Suppressor macrophage treated with lipopolysaccharide for 1 hour (primary cell): Measurements from ENCODE around the gene MMP15.

Source experiments
- DNase-seq, 3 donors: peaks; one replicate each; pipeline ENCODE4 v3.0.0-alpha.2; 2020 to 2022

The MMP15 gene

GRCh38 chr16:57996406-57997175 lies 29.0 kb upstream of the MMP15 start:
- peak in 1 of 3 donors; percentile 16 for DNase-seq

GRCh38 chr16:57997176-57997527 lies 28.4 kb upstream of the MMP15 start:
- DNase-seq: peak in 1 of 3 donors; percentile 17

DNA sequence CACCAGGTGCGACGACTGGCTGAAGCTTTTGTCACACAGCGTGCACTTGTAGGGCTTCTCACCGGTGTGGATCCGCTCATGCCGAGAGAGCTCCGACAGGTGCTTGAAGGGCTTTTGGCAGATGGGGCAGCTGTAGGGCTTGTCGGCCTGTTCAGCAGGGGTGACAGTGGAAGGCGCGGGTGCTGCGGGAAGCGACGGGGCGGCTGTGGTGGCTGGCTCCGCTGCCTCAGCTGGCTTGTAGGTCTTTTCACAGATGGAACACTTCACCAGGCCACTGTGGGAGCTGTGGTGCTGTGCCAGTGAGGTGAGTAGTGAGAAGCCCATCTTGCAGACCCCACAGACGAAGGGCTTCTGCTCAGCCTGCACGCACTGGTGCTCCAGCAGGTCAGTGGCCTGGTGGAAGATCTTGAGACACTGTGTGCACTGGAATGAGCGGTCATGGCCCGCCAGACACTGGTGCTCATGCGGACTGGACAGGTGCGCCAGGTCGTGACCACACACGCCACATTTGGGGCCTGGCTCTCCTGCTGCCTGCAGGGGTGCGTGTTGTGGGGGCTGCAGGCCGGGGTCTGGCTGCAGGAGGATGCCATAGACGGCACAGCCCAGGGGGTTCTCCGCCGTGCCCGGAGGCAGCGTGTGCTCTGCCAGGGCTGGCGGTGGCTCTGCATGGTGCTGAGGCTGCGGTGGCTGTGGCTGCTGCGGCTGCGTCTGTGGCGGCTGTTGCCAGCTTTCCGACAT lies 27.9 kb upstream of the MMP15 start:
- no peak for DNase-seq

DNA sequence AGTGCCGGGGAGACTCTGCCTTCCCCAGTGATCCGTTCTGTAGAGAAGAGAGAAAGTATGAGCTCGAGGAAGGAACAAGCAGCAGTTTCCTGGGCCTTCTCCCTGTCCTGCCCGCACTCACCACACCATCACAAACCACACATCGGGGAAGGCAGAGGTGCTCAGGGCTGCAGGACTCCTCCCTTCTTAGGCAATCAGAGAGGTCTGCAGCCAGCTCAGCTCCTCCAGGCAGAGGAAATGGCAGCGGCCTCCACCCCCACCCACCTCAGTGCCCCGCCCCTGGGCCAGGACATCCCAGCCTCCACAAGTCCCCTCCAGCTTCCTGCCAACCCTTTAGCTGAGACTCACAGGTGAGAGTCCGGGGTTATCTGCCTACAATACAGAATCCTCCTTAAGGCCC lies 27.1 kb upstream of the MMP15 start:
- DNase-seq: peak in 2 of 3 donors; percentile 41 to 42

DNA sequence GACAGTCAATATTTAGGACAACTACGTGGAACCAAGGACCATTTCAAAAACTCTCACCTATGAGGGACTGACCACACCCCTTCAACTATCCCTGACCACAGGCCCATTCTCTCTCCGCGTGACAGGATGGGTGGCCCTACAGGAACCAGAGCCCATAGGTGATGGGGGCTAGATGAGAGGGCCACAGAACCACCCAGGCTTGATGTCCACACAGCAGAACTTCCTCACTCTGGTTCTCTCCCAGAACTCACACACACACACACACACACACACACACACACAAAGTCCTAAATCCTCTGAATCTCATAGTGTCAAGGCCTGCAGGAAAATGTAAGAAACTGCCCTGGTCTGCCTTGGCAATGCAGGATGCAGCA lies 26.6 kb upstream of the MMP15 start:
- peak in 1 of 3 donors; percentile 14 for DNase-seq

DNA sequence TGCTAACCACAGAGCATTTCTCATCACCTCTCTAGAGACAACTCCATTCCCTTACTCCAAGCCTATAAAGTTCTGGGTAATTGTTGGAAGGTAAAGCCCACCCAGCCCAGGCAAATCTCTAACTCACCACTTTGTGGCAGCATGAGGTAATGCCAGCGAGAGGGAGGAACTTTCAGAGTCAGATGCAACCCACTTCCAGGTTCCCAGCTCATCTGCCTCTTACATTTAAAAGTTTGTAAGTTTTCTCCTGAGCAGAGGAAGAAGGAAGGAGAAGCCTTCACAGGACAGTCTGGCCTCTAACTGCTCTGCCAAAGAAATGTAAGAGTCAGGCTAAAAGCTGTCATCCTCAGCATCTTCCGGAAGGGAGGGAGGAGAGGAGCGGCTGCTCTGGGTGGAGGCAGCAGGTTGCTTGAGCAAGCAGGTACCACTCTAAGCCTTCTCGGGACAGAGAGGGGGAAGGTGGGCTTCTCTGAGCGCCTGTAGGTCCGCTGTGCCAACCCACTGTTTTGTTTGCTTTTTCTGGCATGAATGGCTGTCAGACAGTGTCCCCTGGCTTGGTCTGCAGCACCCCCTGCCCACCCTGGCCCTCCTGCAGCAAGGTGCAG lies 26.1 kb upstream of the MMP15 start:
- peak; percentile 42 to 54 (median 50) for DNase-seq

- peak in 2 of 3 donors; percentile 39 to 65 for DNase-seq
Measured at GRCh38 chr16:57999971-58000705, 25.4 kb upstream of the MMP15 start, which contains the start of gene ZNF319. ZNF319 (minus strand) TSS chr16:58000672; CDS start chr16:57998265, 2,407 bp downstream.

DNA sequence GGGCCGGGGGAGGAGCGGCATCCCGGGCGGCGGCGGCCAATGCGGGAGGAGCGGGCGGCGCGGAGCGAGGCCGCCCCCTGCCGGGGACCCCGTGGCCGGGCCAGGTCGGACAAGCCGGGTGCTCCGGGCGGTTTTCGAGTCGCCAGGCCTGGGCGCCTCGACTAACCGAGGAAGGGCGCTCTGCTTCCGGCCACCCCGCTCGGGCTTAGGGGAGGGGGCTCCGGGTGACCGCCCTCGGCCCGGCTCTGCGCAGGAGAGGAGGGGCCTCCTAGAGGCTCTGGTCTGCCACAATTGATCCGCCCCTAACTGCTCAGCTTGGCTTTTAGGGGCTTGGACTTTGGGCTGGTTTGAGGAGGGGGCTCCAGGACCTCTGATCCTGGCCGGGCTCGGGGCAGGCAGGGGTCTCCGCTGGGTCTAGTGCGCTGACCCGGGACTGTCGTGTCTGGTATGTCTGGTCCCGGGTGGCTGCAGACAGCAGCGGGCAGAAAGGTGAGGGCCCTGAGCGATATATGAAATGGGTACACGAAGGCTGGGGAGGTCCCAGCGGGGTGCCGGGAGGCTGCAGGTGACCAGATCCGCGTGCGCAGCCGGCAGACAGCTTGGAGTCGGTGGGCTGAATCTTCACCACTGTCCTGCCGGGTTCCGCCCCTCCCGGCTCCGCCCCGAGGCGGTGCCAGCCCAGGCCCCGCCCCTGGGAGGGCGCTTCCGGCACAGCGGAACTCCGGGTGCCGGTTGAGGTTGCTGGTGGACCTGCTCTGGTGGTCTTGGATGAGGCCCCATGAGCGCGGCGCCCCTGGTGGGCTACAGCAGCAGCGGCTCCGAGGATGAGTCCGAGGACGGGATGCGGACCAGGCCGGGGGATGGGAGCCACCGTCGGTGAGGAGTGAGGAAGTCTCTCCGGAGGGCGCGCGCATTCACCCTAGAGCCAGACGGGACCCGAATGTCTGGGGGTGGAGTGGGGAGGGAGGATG lies 24.6 kb upstream of the MMP15 start, which contains the start of gene USB1:
Gene USB1, plus strand, starts transcription at position 702 of the 971 bp plus-strand sequence. Its CDS starts 77 bp downstream, at position 779.
- DNase-seq: peak; percentile 85 to 96 (median 92)

DNA sequence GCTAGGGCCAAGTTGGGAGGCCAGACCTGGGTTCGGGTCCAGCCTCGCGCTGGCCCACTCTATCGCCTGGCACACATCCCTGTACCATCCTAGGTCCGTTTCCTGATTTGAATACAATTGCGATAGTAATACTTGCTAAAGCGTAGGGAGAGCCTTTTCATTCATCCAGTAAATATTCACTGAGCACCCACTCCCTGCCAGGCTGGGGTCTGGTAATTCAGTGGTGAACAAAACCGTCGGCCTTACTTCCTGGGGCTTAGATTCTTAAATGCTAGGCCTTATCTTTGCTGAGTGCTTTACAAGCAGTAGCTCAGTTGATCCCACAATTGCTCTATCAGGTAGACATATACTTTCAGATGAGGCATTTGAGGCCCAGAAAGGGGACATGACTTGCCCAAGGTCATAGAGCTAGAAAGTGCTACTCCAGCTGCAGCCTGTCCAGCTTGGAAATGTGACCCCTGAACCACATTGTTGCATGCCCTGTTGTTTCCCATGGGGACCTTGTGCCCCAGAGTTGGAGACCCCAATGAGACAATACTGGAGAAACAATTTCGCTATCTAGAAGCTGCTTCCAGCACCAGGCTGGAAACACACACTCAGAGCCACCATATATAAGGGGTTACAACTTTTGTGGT lies 23.7 kb upstream of the MMP15 start:
- DNase-seq: no peak

GRCh38 chr16:58002416-58002800 lies 23.1 kb upstream of the MMP15 start:
- no peak for DNase-seq

GRCh38 chr16:58002936-58003335 lies 22.6 kb upstream of the MMP15 start:
- DNase-seq: no peak

DNA sequence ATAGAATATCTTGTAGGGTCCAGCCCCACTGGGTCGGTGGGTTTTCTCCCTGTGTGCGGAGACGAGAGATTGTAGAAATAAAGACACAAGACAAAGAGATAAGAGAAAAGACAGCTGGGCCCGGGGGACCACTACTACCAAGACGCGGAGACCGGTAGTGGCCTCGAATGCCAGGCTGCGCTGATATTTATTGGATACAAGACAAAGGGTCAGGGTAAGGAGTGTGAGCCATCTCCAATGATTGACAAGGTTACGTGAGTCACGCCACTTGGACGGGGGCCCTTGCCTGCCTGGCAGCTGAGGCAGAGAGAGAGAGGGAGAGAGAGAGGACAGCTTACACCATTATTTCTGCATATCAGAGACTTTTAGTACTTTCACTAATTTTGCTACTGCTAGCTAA lies 20.8 kb upstream of the MMP15 start:
- DNase-seq: peak in 1 of 3 donors; percentile 19

DNA sequence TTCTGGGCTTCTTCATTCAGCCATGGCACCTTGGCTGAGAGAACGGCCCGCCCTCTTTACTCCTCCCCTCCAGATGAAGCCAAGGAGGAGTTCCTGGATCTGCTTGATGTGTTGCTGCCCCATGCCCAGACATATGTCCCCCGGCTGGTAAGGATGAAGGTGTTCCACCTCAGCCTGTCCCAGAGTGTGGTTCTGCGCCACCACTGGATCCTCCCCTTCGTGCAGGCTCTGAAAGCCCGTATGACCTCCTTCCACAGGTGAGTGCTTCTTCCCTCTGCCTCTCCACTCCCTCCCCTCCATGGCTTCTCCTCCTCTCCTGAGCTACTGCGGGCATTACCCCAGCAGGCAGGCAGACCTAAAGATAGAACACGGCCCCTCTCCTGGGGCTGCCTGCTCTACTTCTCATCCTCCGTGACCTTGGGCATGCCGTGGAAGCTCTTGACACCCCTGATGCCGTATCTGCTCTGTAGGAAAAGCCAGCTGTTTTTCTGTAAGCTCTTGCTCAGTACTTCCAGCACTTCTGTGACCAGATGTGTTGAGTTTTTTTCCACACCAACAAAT lies 15.6 kb upstream of the MMP15 start:
- DNase-seq: no peak

GRCh38 chr16:58010886-58011285 lies 14.7 kb upstream of the MMP15 start:
- no peak for DNase-seq

DNA sequence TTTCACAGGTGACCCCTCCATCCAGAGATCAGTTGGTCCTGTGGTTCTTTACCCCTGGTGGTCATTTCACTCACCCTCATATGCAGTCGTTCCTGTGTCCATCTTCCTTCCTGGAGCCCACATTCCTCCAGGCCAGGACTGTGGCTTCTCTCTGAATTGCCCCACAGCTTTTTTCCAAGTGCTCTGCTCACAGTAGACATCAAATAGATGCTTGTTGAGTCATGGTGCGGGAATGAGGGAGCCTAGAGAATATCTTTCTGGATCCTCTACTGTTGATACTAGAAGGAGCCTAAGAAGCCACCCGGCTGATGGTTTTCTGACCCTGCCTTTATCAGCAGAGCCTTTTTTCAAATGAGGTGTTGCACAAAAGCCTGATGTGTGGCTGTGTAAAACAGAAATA lies 13.9 kb upstream of the MMP15 start:
- no peak for DNase-seq

DNA sequence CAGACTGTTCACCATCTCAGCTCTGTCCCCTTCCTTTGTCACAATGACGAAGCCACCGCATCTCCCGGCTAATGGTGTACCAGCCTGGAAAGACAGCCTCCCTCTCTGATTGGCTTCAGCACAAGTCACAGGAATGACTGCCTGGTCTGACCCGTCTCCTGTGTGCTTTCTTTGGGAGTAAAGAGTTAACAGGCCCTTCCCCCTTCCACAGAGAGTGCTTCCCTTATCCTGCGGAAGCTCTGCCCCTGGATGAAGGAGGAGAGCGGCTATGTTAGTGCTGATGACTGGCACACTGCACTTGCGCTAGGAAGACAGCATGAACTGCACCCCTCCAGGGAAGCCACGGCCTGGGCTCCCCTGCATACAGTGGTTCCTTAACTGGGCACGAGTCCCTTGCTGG lies 13.1 kb upstream of the MMP15 start:
- no peak for DNase-seq

DNA sequence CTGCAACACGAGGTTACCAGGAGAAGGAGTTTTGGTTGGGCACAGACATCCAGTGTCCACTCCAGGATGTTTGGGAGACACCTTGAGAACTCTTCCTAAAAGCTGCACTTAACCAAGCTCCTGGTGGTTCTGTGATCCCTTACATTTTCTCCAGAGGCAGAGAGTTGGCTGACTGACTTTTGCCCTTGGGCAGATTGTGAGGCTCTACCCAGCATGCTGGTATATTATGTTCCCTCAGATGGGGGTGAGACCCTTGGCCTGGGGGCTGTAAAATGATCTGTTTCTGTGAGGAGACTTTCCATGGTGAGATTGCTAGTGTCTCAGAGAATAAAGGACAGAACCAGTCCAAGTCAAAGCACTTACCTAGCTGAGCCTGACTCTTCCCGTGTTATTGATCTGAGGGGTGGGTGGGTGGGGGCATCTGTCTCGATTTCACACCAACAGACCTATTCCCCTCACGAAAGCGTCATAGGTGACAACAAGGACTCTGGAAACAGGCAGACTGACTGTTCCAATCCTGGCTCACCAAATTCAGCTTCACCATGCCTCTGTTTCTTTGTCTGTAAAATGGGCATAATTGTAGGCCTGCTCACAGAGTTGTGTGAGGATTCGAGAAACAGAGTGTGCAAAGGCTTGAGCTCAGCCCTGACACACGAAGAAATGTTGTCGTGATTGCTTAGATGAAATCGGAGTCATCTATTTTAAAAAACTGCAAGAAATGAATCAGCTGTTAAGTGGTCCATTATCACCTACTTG lies 12.2 kb upstream of the MMP15 start:
- DNase-seq: no peak

DNA sequence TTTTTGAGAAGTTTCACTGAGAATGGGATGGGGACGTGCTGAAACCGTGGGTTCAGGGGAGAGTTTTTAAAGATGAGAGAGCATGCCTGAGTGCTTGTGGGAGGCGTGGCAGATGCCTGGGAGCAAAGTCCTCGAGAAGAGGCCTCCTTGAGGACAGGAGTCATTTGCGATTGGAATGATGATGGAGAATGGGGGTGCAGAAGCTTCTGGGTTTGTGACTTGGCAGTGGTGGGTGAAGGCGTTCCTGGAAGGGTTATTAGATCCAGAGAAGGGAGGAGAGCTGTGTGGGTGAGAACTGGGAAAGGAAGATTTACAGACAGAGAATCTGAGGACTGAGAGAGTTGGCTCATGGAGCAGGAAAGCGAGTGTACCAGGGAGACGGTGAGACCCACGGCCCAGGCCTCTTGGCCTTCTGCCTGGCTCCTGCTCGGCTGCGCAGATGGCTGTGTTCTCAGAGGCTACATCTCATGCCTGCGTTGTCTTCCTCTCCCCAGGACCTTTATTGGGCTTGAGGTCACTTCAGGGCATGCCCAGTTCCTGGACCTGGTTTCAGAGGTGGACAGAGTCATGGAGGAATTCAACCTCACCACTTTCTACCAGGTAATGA lies 8.6 kb upstream of the MMP15 start:
- no peak for DNase-seq

DNA sequence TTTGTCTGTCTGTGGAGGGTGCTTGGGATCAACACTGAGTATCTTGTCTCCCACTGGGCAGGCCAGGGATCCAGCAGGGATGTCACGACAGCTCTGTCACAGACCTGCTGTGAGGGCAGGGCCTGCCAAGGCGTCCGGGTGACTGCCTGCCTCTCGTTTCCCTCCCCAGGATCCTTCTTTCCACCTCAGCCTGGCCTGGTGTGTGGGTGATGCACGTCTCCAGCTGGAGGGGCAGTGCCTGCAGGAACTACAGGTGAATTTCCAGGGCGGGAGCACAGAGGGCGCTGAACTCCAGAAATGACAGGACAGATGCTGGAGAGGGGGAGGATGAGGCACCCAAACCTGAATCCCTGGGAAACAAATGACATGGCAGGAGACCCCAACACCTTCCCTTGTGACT lies 6.8 kb upstream of the MMP15 start:
- DNase-seq: no peak
